ENCODE data around the gene ERRFI1.
A peak's percentile ranks its signal among the peaks of the same experiment; 100 is the strongest.

Gene ERRFI1

GRCh38 chr1:8003438-8004112 is 22.5 kb downstream of the ERRFI1 start:
- DNase-seq (ENCODE audit: low spot score), result no peak

- no peak for DNase-seq (ENCODE audit: low spot score)
These were observed 23.2 kb downstream of the ERRFI1 start for GRCh38 chr1:8002921-8003320.

- DNase-seq (ENCODE audit: low spot score), result no peak
These were observed 23.7 kb downstream of the ERRFI1 start for GRCh38 chr1:8002329-8002910.

GRCh38 chr1:7995437-7995836 is 30.7 kb downstream of the ERRFI1 start:
- no peak for DNase-seq (ENCODE audit: low spot score)

- no peak for DNase-seq (ENCODE audit: low spot score)
These were observed 31.3 kb downstream of the ERRFI1 start for GRCh38 chr1:7994827-7995226.

GRCh38 chr1:7993593-7994479 is 32.3 kb downstream of the ERRFI1 start:
- DNase-seq (ENCODE audit: low spot score), result no peak

GRCh38 chr1:7992885-7993284 is 33.2 kb downstream of the ERRFI1 start:
- DNase-seq (ENCODE audit: low spot score), result no peak

- no peak for DNase-seq (ENCODE audit: low spot score)
These were observed 34.3 kb downstream of the ERRFI1 start for GRCh38 chr1:7991504-7992440.

- no peak for DNase-seq (ENCODE audit: low spot score)
These were observed 36.2 kb downstream of the ERRFI1 start for GRCh38 chr1:7989762-7990428.

- DNase-seq (ENCODE audit: low spot score), result no peak
These were observed 37.5 kb downstream of the ERRFI1 start for GRCh38 chr1:7988576-7988975.

GRCh38 chr1:7987528-7987927 is 38.6 kb downstream of the ERRFI1 start:
- no peak for DNase-seq (ENCODE audit: low spot score)

GRCh38 chr1:7985851-7986612 is 40.1 kb downstream of the ERRFI1 start:
- no peak for DNase-seq (ENCODE audit: low spot score)

GRCh38 chr1:7984811-7985210 is 41.3 kb downstream of the ERRFI1 start:
- no peak for DNase-seq (ENCODE audit: low spot score)

- no peak for DNase-seq (ENCODE audit: low spot score)
These were observed 42.9 kb downstream of the ERRFI1 start for GRCh38 chr1:7983086-7983778.

GRCh38 chr1:7980984-7981383 is 45.1 kb downstream of the ERRFI1 start:
- no peak for DNase-seq (ENCODE audit: low spot score)

GRCh38 chr1:7975212-7975865 is 50.8 kb downstream of the ERRFI1 start:
- peak; percentile 67 for DNase-seq (ENCODE audit: low spot score)

- DNase-seq (ENCODE audit: low spot score), result no peak
These were observed 53.0 kb downstream of the ERRFI1 start for GRCh38 chr1:7973086-7973485.

- no peak for DNase-seq (ENCODE audit: low spot score)
These were observed 53.8 kb downstream of the ERRFI1 start for GRCh38 chr1:7972285-7972684.

GRCh38 chr1:7971024-7971423 is 55.1 kb downstream of the ERRFI1 start:
- no peak for DNase-seq (ENCODE audit: low spot score)
